ENCODE measurements around the gene FLG. TPM values are rescaled to one million over a fixed set of nuclear protein-coding genes. Genes with fewer than 3 reads are reported as not detected.
"Not testable (repeated sequence)": the region's sequence is repeated elsewhere in the genome, so short reads cannot be mapped to it uniquely, and the experiment has no call there.

Gene FLG
- not detected for total RNA-seq

- no peak for DNase-seq (ENCODE audit: low spot score)
Measured at GRCh38 chr1:152325111-152325510, at the start of gene FLG. Gene FLG (minus strand): TSS chr1:152325239. CDS start chr1:152315456, 9,783 bp downstream.

GRCh38 chr1:152374451-152374850 lies 49.4 kb upstream of the FLG start:
- DNase-seq (ENCODE audit: low spot score) = no peak

- DNase-seq (ENCODE audit: low spot score) = no peak
Measured at GRCh38 chr1:152372672-152373071, 47.6 kb upstream of the FLG start.

GRCh38 chr1:152367436-152367835 lies 42.4 kb upstream of the FLG start:
- no peak for DNase-seq (ENCODE audit: low spot score)

GRCh38 chr1:152359906-152360305 lies 34.9 kb upstream of the FLG start, which contains the start of gene FLG2:
Gene FLG2 (minus strand): TSS chr1:152360006. CDS start chr1:152358884, 1,122 bp downstream.
- DNase-seq (ENCODE audit: low spot score) = no peak

- DNase-seq (ENCODE audit: low spot score) = no peak
Measured at GRCh38 chr1:152356736-152357135, 31.7 kb upstream of the FLG start.

- no peak for DNase-seq (ENCODE audit: low spot score)
Measured at GRCh38 chr1:152349611-152350010, 24.6 kb upstream of the FLG start.

GRCh38 chr1:152348447-152348846 lies 23.4 kb upstream of the FLG start:
- no peak for DNase-seq (ENCODE audit: low spot score)

- DNase-seq (ENCODE audit: low spot score) = peak; percentile 55
Measured at GRCh38 chr1:152347116-152347728, 22.2 kb upstream of the FLG start.

GRCh38 chr1:152344438-152344837 lies 19.4 kb upstream of the FLG start:
- no peak for DNase-seq (ENCODE audit: low spot score)

GRCh38 chr1:152343006-152343405 lies 18.0 kb upstream of the FLG start:
- DNase-seq (ENCODE audit: low spot score) = no peak

- no peak for DNase-seq (ENCODE audit: low spot score)
Measured at GRCh38 chr1:152335399-152335798, 10.4 kb upstream of the FLG start.

- no peak for DNase-seq (ENCODE audit: low spot score)
Measured at GRCh38 chr1:152328801-152329391, 3.9 kb upstream of the FLG start.

GRCh38 chr1:152313970-152314369 lies 11.1 kb downstream of the FLG start:
- no peak for DNase-seq (ENCODE audit: low spot score)

GRCh38 chr1:152313319-152313801 lies 11.7 kb downstream of the FLG start:
- DNase-seq (ENCODE audit: low spot score) = no peak

- not testable (repeated sequence) for DNase-seq (ENCODE audit: low spot score)
Measured at GRCh38 chr1:152312169-152312568, 12.9 kb downstream of the FLG start.

- no peak for DNase-seq (ENCODE audit: low spot score)
Measured at GRCh38 chr1:152309955-152310354, 15.1 kb downstream of the FLG start.

GRCh38 chr1:152309320-152309901 lies 15.6 kb downstream of the FLG start:
- not testable (repeated sequence) for DNase-seq (ENCODE audit: low spot score)

- not testable (repeated sequence) for DNase-seq (ENCODE audit: low spot score)
Measured at GRCh38 chr1:152308758-152309157, 16.3 kb downstream of the FLG start.

- DNase-seq (ENCODE audit: low spot score) = not testable (repeated sequence)
Measured at GRCh38 chr1:152307970-152308369, 17.1 kb downstream of the FLG start.

- DNase-seq (ENCODE audit: low spot score) = not testable (repeated sequence)
Measured at GRCh38 chr1:152306123-152306522, 18.9 kb downstream of the FLG start.

GRCh38 chr1:152304773-152305172 lies 20.3 kb downstream of the FLG start:
- not testable (repeated sequence) for DNase-seq (ENCODE audit: low spot score)

Data from mucosa of gallbladder (tissue), 1 donor.